Lower leg skin (tissue), 3 donors: ENCODE results near the gene KCTD10.
A peak's percentile ranks its signal among the peaks of the same experiment; 100 is the strongest.

Experiments used
- POLR2A ChIP-seq, 2 donors: fragments of 450-650 bp; IDR thresholded peaks; one replicate each; pipeline ENCODE4 v1.6.1; 2016 to 2017; ENCODE audit warnings: antibody characterized with exemption in 2 of 2, mild to moderate bottlenecking in 1 of 2, moderate library complexity in 1 of 2
- TF ChIP-seq, protein P1 (sequence below), 3 donors: fragments of 450-650 bp; IDR thresholded peaks; one replicate each; pipeline ENCODE4 v1.5.1; 2016; ENCODE audit warnings: antibody characterized with exemption in 3 of 3, mild to moderate bottlenecking in 3 of 3, moderate library complexity in 2 of 3

DNA sequence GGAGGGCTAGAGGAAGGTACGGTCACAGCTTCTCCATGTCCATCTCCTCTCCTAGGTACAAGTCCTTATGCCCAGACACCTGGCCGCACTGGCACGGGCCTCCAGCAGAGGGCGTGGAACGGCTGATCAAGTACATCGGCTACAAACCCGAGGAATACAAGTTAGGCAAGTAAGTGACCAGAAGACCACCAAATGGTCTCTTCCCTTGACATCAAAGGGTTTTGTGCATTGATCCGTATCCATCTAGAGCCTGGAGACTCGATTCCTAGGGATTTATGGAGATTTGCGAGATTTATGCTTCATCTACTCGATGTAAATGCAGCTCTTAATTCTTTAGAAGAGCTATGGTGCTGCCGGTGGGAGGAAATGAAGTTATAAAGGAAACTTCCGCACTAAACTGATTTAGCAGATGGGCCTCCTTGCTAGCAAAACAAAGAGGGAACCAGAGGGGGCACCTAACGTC lies 44.2 kb downstream of the KCTD10 start:
- TF ChIP-seq, protein P1, sequence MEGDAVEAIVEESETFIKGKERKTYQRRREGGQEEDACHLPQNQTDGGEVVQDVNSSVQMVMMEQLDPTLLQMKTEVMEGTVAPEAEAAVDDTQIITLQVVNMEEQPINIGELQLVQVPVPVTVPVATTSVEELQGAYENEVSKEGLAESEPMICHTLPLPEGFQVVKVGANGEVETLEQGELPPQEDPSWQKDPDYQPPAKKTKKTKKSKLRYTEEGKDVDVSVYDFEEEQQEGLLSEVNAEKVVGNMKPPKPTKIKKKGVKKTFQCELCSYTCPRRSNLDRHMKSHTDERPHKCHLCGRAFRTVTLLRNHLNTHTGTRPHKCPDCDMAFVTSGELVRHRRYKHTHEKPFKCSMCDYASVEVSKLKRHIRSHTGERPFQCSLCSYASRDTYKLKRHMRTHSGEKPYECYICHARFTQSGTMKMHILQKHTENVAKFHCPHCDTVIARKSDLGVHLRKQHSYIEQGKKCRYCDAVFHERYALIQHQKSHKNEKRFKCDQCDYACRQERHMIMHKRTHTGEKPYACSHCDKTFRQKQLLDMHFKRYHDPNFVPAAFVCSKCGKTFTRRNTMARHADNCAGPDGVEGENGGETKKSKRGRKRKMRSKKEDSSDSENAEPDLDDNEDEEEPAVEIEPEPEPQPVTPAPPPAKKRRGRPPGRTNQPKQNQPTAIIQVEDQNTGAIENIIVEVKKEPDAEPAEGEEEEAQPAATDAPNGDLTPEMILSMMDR (IDR thresholded peaks at IDR 0.05) = peak in 1 of 3 donors; percentile 21
- no peak for TF ChIP-seq POLR2A (IDR thresholded peaks at IDR 0.05)
